Colonic mucosa (tissue), 4 donors: Measurements from ENCODE around the gene MLPH. TPM values are rescaled to one million over a fixed set of nuclear protein-coding genes. Genes with fewer than 3 reads are reported as not detected.

ENCODE experiments used
- DNase-seq: peaks from one replicate; pipeline ENCODE4 v3.0.0-alpha.2; 2020
- H3K27ac ChIP-seq: fragments of 200-600 bp; one replicate; pipeline ENCODE4 v1.8.0; 2021
- H3K27me3 ChIP-seq: fragments of 200-600 bp; one replicate; pipeline ENCODE4 v1.8.0; 2021
- H3K36me3 ChIP-seq: fragments of 200-600 bp; one replicate; pipeline ENCODE4 v1.8.0; 2021
- H3K4me1 ChIP-seq: fragments of 200-600 bp; one replicate; pipeline ENCODE4 v1.8.0; 2021; ENCODE audit warnings: mild to moderate bottlenecking
- H3K4me3 ChIP-seq: fragments of 200-600 bp; one replicate; pipeline ENCODE4 v1.8.0; 2021
- H3K9ac ChIP-seq, 2 donors: one replicate each; pipeline ENCODE4 v1.7.0; 2013; ENCODE audit warnings: control low read depth in 2 of 2, low read depth in 2 of 2, low read length in 2 of 2
- H3K9me3 ChIP-seq: fragments of 200-600 bp; one replicate; pipeline ENCODE4 v1.8.0; 2021
- intact Hi-C: fragments of 100-400 bp; cut with DNase I; formaldehyde crosslinking; loops from one replicate; pipeline ENCODE4 v1.14.1; 2022
- total RNA-seq, 2 donors: library from RNA; stranded (reverse); fragmentation: NEBNext Ultra II Directional in 1 of 2; extraction: Animal tissue kit (Norgen Biotek cat#: 25700) in 1 of 2; gene quantifications; one replicate each; pipeline ENCODE4 v1.2.1, GENCODE V29; 2021
- TF ChIP-seq, protein P1 (sequence below): fragments of 200-600 bp; IDR thresholded peaks from one replicate; pipeline ENCODE4 v1.8.0; 2022; ENCODE audit warnings: antibody characterized with exemption, mild to moderate bottlenecking
- donor health status: healthy.
- donor health status: DM: no; HTN: no; CAD: no.
- donor health status: DM: no; HTN: no; CAD: no.

MLPH gene
- total RNA-seq, 2 donors from 2014 or later: 87.9 to 111 TPM

GRCh38 chr2:237452861-237453260 is 34.2 kb upstream of the MLPH start:
- H3K4me1 ChIP-seq: no peaks in the 10 kb centered on the region
- H3K36me3 ChIP-seq: no peaks in the 10 kb centered on the region
- H3K9me3 ChIP-seq: no peaks in the 10 kb centered on the region
- DNase-seq: no peak
- intact Hi-C loops: no loop called here
- no peak overlapping the region for H3K4me3 ChIP-seq
- H3K27me3 ChIP-seq: no peaks in the 10 kb centered on the region
- H3K27ac ChIP-seq: no peak overlapping the region
- H3K9ac ChIP-seq: no peak overlapping the region
- TF ChIP-seq, protein P1, sequence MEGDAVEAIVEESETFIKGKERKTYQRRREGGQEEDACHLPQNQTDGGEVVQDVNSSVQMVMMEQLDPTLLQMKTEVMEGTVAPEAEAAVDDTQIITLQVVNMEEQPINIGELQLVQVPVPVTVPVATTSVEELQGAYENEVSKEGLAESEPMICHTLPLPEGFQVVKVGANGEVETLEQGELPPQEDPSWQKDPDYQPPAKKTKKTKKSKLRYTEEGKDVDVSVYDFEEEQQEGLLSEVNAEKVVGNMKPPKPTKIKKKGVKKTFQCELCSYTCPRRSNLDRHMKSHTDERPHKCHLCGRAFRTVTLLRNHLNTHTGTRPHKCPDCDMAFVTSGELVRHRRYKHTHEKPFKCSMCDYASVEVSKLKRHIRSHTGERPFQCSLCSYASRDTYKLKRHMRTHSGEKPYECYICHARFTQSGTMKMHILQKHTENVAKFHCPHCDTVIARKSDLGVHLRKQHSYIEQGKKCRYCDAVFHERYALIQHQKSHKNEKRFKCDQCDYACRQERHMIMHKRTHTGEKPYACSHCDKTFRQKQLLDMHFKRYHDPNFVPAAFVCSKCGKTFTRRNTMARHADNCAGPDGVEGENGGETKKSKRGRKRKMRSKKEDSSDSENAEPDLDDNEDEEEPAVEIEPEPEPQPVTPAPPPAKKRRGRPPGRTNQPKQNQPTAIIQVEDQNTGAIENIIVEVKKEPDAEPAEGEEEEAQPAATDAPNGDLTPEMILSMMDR: no peak

GRCh38 chr2:237453671-237454070 is 33.4 kb upstream of the MLPH start:
- Histone ChIP-seq H3K9me3 (no peaks in the 10 kb centered on the region), H3K4me1 (no peaks in the 10 kb centered on the region), H3K27ac (no peak overlapping the region), H3K27me3 (no peaks in the 10 kb centered on the region), H3K4me3 (no peak overlapping the region), H3K9ac (no peak overlapping the region), H3K36me3 (no peaks in the 10 kb centered on the region)
- intact Hi-C loops: no loop called here
- DNase-seq: no peak
- TF ChIP-seq, protein P1: no peak

GRCh38 chr2:237455764-237456163 is 31.3 kb upstream of the MLPH start:
- no peaks in the 10 kb centered on the region for H3K36me3 ChIP-seq
- H3K27ac ChIP-seq: no peak overlapping the region
- H3K4me3 ChIP-seq: no peak overlapping the region
- TF ChIP-seq, protein P1: no peak
- no peak for DNase-seq
- no peak overlapping the region for H3K9ac ChIP-seq
- no peaks in the 10 kb centered on the region for H3K4me1 ChIP-seq
- no peaks in the 10 kb centered on the region for H3K27me3 ChIP-seq
- no peaks in the 10 kb centered on the region for H3K9me3 ChIP-seq
- intact Hi-C loops: no loop called here

DNA sequence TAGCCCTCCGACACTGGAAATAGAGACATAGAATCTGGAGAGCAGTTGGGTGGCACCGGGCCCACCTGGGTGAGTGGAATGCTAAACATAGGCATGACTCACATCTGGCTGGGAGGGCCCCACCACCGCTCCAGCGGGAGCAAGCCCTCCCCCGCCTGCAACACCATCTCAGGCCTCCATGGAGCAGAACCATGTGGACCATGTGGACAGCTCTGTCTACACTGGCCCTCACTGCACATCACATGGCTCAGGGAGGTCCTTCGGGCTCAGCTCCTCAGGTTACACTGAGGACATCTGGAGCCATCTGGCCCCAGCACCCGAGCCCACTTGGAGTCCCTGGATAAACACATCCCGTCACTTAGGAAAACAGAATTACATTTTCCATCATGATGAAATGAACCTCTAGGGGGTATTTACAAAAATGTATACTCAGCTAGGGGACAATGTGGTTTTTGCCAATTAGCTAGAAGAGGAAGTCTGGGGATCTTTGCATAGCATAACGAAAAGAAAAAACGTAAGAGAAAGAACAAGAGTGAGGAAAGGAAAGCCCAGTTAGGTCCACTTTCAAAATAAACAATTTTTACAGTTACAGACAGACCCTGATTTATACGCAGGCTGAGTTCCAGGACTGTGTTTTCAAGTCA is 30.7 kb upstream of the MLPH start:
- TF ChIP-seq, protein P1: no peak
- no peaks in the 10 kb centered on the region for H3K4me1 ChIP-seq
- H3K36me3 ChIP-seq: no peaks in the 10 kb centered on the region
- H3K4me3 ChIP-seq: no peak overlapping the region
- intact Hi-C loops: no loop called here
- no peaks in the 10 kb centered on the region for H3K9me3 ChIP-seq
- no peak overlapping the region for H3K27ac ChIP-seq
- H3K9ac ChIP-seq: no peak overlapping the region
- no peaks in the 10 kb centered on the region for H3K27me3 ChIP-seq
- DNase-seq: no peak

DNA sequence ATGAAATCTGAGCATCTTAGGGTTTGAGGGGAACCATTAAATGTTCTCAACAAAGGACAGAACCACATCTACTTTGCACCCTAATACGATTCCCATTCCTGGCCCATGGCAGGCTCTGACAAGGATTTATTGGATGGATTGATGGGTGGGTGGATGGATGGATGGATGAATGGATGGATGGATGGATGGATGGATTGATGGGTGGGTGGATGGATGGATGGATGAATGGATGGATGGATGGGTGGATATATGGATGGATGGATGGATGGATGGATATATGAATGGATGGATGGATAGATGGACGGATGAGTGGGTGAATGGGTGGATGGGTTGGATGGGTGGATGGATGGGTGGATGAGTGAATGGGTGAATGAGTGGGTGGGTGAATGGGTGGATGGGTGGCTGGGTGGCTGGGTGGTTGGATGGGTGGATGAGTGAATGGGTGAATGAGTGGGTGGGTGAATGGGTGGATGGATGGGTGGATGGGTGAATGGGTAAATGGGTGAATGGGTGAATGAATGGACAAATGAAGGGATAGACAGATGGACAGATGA is 29.6 kb upstream of the MLPH start:
- no peak for DNase-seq
- no peaks in the 10 kb centered on the region for H3K4me1 ChIP-seq
- H3K4me3 ChIP-seq: no peak overlapping the region
- H3K9ac ChIP-seq: no peak overlapping the region
- no peaks in the 10 kb centered on the region for H3K36me3 ChIP-seq
- H3K27me3 ChIP-seq: no peaks in the 10 kb centered on the region
- intact Hi-C loops: no loop called here
- H3K9me3 ChIP-seq: no peaks in the 10 kb centered on the region
- TF ChIP-seq, protein P1: no peak
- H3K27ac ChIP-seq: no peak overlapping the region
